MM.1S (cell line): ENCODE data around the gene IFNGR2.

Experiments
- DNase-seq: peaks from one replicate; pipeline ENCODE4 v3.0.0-alpha.2; 2015
- H2AFZ ChIP-seq: fragments of 300-600 bp; sonication (generic); 2 replicates; pipeline ENCODE4 v1.6.0; 2016; ENCODE audit warnings: antibody characterized with exemption, low read length
- H3F3A ChIP-seq: fragments of 300-600 bp; sonication (generic); 2 replicates; pipeline ENCODE4 v1.6.1; 2016; ENCODE audit warnings: mild to moderate bottlenecking, antibody characterized with exemption, low read length, moderate library complexity, mixed read lengths; ENCODE audit not compliant: insufficient read depth
- H3K27ac ChIP-seq: fragments of 300-600 bp; sonication (generic); 2 replicates; pipeline ENCODE4 v1.5.1; 2016; ENCODE audit warnings: mild to moderate bottlenecking, low read length
- H3K27me3 ChIP-seq: fragments of 300-600 bp; sonication (generic); replicated peaks from 2 replicates; pipeline ENCODE4 v1.6.0; 2016; ENCODE audit warnings: low read length; ENCODE audit not compliant: insufficient read depth
- H3K36me3 ChIP-seq: fragments of 300-600 bp; sonication (generic); replicated peaks from 2 replicates; pipeline ENCODE4 v1.6.1; 2016; ENCODE audit warnings: mild to moderate bottlenecking, low read length, mixed read lengths; ENCODE audit not compliant: insufficient read depth
- H3K4me1 ChIP-seq: fragments of 300-600 bp; sonication (generic); 2 replicates; pipeline ENCODE4 v1.6.1; 2016; ENCODE audit warnings: low read length, mixed read lengths
- H3K4me2 ChIP-seq: fragments of 300-600 bp; sonication (generic); 2 replicates; pipeline ENCODE4 v1.6.0; 2016; ENCODE audit warnings: low read depth, low read length
- H3K4me3 ChIP-seq: fragments of 300-600 bp; sonication (generic); 2 replicates; pipeline ENCODE4 v1.5.1; 2016; ENCODE audit warnings: low read length, mixed read lengths
- H3K79me2 ChIP-seq: fragments of 300-600 bp; sonication (generic); 2 replicates; pipeline ENCODE4 v1.6.1; 2016; ENCODE audit warnings: mixed run types, low read length, mixed read lengths
- H3K9ac ChIP-seq: fragments of 300-600 bp; sonication (generic); 2 replicates; pipeline ENCODE4 v1.6.1; 2016; ENCODE audit warnings: low read length, mixed read lengths
- H3K9me2 ChIP-seq: fragments of 300-600 bp; sonication (generic); replicated peaks from 2 replicates; pipeline ENCODE4 v1.6.1; 2016; ENCODE audit warnings: mild to moderate bottlenecking, low read length, mixed read lengths; ENCODE audit not compliant: insufficient read depth
- H3K9me3 ChIP-seq: fragments of 300-600 bp; sonication (generic); replicated peaks from 2 replicates; pipeline ENCODE4 v1.6.1; 2016; ENCODE audit warnings: mild to moderate bottlenecking, low read length, mixed read lengths; ENCODE audit not compliant: insufficient read depth
- H4K20me1 ChIP-seq: fragments of 300-600 bp; sonication (generic); 2 replicates; pipeline ENCODE4 v1.6.1; 2016; ENCODE audit warnings: mild to moderate bottlenecking, low read length, moderate library complexity, mixed read lengths; ENCODE audit not compliant: insufficient read depth
- EZH2 ChIP-seq: fragments of 300-600 bp; sonication (generic); optimal IDR thresholded peaks from 2 replicates; pipeline ENCODE3; 2017; ENCODE audit warnings: low read depth, mild to moderate bottlenecking, antibody characterized with exemption, low read length, mixed read lengths
- EZH2phosphoT487 ChIP-seq: fragments of 300-600 bp; sonication (generic); IDR thresholded peaks from 2 replicates; pipeline ENCODE4 v1.6.1; 2018; ENCODE audit warnings: antibody characterized with exemption, low read length
- TF ChIP-seq, protein P1 (sequence below): fragments of 300-600 bp; sonication (generic); IDR thresholded peaks from 2 replicates; pipeline ENCODE4 v1.5.1; 2016; ENCODE audit warnings: antibody characterized with exemption, low read length, mixed read lengths

Gene IFNGR2

DNA sequence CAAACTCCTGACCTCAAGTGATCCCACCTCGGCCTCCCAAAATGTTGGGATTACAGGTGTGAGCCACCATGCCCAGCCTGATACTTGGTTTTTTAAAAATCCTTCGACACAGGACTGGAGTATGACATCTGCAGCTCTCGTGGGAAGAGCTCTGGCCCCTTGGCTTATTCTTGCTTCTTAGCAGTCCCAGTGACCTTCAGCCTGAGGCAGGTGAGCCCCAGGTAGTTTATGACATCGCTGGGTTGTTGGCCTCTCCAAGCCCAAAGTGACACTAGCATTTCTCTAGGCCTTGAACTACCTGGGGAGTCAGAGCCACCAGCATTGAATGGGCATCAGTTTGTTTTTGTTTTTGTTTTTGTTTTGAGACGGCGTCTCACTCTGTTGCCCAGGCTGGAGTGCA, 15.9 kb upstream of the IFNGR2 start:
- Histone ChIP-seq H3K9me3 (no peaks in the 10 kb centered on the region), H3K36me3 (no peaks in the 10 kb centered on the region), H3K4me3 (no peak overlapping the region), H3F3A (peaks cover 16% of the 10 kb centered on the region), H3K4me2 (no peak overlapping the region), H3K9me2 (no peaks in the 10 kb centered on the region), H4K20me1 (no peaks in the 10 kb centered on the region), H2AFZ (no peak overlapping the region), H3K9ac (no peak overlapping the region), H3K4me1 (peaks cover 13% of the 10 kb centered on the region), H3K27me3 (no peaks in the 10 kb centered on the region), H3K27ac (no peak overlapping the region), H3K79me2 (no peaks in the 10 kb centered on the region)
- no peak for TF ChIP-seq EZH2phosphoT487
- TF ChIP-seq, protein P1, sequence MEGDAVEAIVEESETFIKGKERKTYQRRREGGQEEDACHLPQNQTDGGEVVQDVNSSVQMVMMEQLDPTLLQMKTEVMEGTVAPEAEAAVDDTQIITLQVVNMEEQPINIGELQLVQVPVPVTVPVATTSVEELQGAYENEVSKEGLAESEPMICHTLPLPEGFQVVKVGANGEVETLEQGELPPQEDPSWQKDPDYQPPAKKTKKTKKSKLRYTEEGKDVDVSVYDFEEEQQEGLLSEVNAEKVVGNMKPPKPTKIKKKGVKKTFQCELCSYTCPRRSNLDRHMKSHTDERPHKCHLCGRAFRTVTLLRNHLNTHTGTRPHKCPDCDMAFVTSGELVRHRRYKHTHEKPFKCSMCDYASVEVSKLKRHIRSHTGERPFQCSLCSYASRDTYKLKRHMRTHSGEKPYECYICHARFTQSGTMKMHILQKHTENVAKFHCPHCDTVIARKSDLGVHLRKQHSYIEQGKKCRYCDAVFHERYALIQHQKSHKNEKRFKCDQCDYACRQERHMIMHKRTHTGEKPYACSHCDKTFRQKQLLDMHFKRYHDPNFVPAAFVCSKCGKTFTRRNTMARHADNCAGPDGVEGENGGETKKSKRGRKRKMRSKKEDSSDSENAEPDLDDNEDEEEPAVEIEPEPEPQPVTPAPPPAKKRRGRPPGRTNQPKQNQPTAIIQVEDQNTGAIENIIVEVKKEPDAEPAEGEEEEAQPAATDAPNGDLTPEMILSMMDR: no peak
- DNase-seq: no peak

DNA sequence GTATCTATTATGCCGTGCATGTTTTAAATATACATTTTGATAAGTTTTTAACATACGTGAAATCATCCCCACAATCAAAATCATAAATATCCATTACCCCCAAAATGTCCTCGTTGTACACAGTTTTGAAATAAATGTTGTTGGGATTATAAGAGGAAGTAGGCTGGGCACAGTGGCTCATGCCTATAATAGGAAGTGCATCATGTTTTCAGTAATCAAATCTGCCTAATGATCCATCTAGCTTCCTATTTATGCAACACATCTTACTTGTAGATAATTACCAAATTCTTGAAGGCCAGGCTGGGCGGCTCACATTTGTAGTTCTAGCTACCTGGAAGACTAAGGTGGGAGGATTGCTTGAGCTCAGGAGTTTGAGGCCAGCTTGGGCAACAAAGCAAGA, 15.0 kb upstream of the IFNGR2 start:
- DNase-seq: no peak
- Histone ChIP-seq H3K9me2 (no peaks in the 10 kb centered on the region), H3K9ac (no peak overlapping the region), H4K20me1 (no peaks in the 10 kb centered on the region), H3K4me3 (no peak overlapping the region), H3K4me2 (no peak overlapping the region), H3K27me3 (no peaks in the 10 kb centered on the region), H3K36me3 (no peaks in the 10 kb centered on the region), H3K9me3 (no peaks in the 10 kb centered on the region), H3K79me2 (no peaks in the 10 kb centered on the region), H3F3A (peaks cover 7% of the 10 kb centered on the region), H3K27ac (no peak overlapping the region), H2AFZ (no peak overlapping the region), H3K4me1 (peaks cover 6% of the 10 kb centered on the region; the same call in 1 of the 2 replicates)
- TF ChIP-seq, protein P1: no peak
- TF ChIP-seq EZH2phosphoT487: no peak
- TF ChIP-seq EZH2: no peak

DNA sequence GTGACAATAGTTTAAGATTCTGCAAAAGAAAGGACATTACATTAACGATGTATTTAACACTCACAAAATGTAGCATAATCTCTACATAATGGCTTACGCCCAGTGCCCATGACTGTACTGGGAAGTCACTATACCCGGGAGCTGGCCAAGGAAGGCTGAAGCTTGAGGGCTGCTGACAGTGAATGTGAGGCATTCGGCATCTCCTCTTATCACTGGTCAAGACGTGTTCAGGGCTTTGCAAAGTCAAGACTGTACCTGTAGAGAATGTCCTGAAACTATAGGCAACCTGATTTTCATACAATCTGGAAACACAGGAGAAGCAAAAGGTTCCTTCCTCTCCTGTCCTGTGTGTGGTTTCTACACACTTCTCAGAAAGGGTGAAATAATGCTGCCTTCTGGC, 12.7 kb upstream of the IFNGR2 start:
- Histone ChIP-seq H2AFZ (no peak overlapping the region), H3K79me2 (no peaks in the 10 kb centered on the region), H4K20me1 (no peaks in the 10 kb centered on the region), H3K4me3 (no peak overlapping the region), H3K4me1 (peaks cover 7% of the 10 kb centered on the region), H3F3A (peaks cover 12% of the 10 kb centered on the region), H3K9ac (no peak overlapping the region), H3K9me3 (no peaks in the 10 kb centered on the region), H3K36me3 (no peaks in the 10 kb centered on the region), H3K9me2 (no peaks in the 10 kb centered on the region), H3K4me2 (no peak overlapping the region), H3K27ac (no peak overlapping the region), H3K27me3 (no peaks in the 10 kb centered on the region)
- TF ChIP-seq, protein P1: no peak
- TF ChIP-seq EZH2: no peak
- TF ChIP-seq EZH2phosphoT487: no peak
- DNase-seq: no peak
